Measurements from ENCODE around the gene TCEAL5. TPM values are rescaled to one million over a fixed set of nuclear protein-coding genes. Genes with fewer than 3 reads are reported as not detected.

TCEAL5 gene
- not detected in 2 replicates for total RNA-seq

DNA sequence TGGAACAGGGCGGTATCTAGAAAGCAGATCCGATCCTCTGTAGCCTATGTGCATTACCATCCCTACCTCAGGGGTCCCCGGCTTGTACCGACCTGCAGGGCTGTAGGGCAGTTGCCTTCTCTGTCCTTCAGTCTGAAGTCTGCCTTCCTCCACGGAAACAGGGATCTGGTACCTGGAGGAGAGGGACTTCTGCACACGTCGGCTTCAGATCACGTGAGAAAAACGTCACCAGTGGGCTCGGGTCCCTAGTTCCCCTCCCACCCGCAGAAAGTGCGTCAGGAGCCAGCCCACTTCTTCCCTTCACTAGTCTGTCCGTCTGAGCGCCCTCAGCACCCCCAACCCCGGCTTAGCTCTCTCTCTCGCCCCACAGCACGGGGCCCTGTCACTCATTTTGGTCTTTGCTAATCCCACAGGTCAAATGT is at the start of gene TCEAL5:
Gene TCEAL5 (minus strand): TSS at position 170 of the 422 bp plus-strand sequence. CDS start 2,187 bp downstream, outside the sequence.

GRCh38 chrX:103310555-103311398 is 34.2 kb upstream of the TCEAL5 start, which contains the start of gene BEX2:
Gene BEX2 (minus strand): TSS chrX:103310990. CDS start chrX:103309976, 1,014 bp downstream.

DNA sequence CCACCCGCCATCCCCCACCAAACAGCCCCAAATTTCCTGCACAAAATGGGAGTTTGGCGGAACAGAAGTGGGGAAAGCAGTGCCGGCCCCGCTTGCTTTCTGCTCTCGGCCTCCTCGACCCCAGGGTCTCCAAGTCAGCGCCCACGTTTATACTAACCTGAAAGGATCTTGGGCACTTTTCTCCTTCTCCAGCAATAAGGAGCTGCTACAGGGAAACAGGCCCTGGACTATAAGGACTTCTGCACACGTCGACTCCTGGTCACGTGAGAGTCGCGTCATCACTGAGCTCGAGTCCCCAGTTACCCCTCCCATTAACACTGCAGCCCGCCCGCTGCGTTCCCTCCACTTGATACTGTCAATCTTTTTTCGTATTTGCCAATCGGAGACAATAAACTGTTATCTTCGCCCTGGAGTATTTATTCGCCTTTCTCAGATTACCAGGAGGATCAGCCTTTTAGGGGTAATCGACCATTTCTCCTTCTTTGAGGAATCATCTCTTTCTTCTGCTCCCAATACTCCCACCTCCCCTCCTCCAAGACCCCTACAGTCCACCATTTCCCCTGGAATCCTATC is 21.5 kb downstream of the TCEAL5 start, which contains the start of gene TCEAL8:
Gene TCEAL8 (minus strand): TSS at position 235 of the 573 bp plus-strand sequence. CDS start 1,176 bp downstream, outside the sequence.

Other genes starting within 250 kb of the TCEAL5 start
- 0.32 and 1.3 TPM in 2 replicates for gene BEX1, start 212.6 kb downstream of the TCEAL5 start, total RNA-seq
- not detected in 2 replicates for gene NXF3, start 183.6 kb downstream of the TCEAL5 start, total RNA-seq
- gene BEX4, start 61.6 kb downstream of the TCEAL5 start, total RNA-seq, result 2.8 and 6.5 TPM in 2 replicates
- gene TCEAL8, start 21.6 kb downstream of the TCEAL5 start, total RNA-seq, result 72.1 and 82.9 TPM in 2 replicates
- gene BEX2, start 34.2 kb upstream of the TCEAL5 start, total RNA-seq, result not detected in 2 replicates
- gene TCEAL7, start 53.5 kb upstream of the TCEAL5 start, total RNA-seq, result 1.8 and 4.2 TPM in 2 replicates
- 137 and 150 TPM in 2 replicates for gene TCEAL9, start 79.8 kb upstream of the TCEAL5 start, total RNA-seq
- 170 and 245 TPM in 2 replicates for gene BEX3, start 99.8 kb upstream of the TCEAL5 start, total RNA-seq
- 0.16 and 0.90 TPM in 2 replicates for gene RAB40A, start 242.7 kb upstream of the TCEAL5 start, total RNA-seq